H9 (cell line): ENCODE measurements around the gene IFNL2. TPM values are rescaled to one million over a fixed set of nuclear protein-coding genes. Genes with fewer than 3 reads are reported as not detected.

Source experiments
- DNase-seq: peaks from one replicate; pipeline ENCODE4 v3.0.0-alpha.2; 2017
- H2AFZ ChIP-seq: one replicate; pipeline ENCODE4 v1.6.1; 2013; ENCODE audit warnings: mild to moderate bottlenecking, low read length, control low read depth, moderate library complexity
- H2AK5ac ChIP-seq: 2 replicates; pipeline ENCODE4 v1.6.1; 2013; ENCODE audit warnings: low read length, control low read depth, mixed read lengths; ENCODE audit not compliant: insufficient read length
- H2BK120ac ChIP-seq: one replicate; pipeline ENCODE4 v1.6.1; 2013; ENCODE audit warnings: low read depth, mild to moderate bottlenecking, low read length, control low read depth, inconsistent platforms; ENCODE audit not compliant: poor library complexity, severe bottlenecking
- H2BK12ac ChIP-seq: 2 replicates; pipeline ENCODE4 v1.6.1; 2013; ENCODE audit warnings: low read length, control low read depth, mixed read lengths, low read depth; ENCODE audit not compliant: insufficient read length
- H2BK15ac ChIP-seq: 2 replicates; pipeline ENCODE4 v1.6.1; 2013; ENCODE audit warnings: low read depth, low read length, control low read depth
- H2BK20ac ChIP-seq: one replicate; pipeline ENCODE4 v1.6.1; 2013; ENCODE audit warnings: low read depth, mild to moderate bottlenecking, low read length, control low read depth, inconsistent platforms; ENCODE audit not compliant: poor library complexity, severe bottlenecking
- H2BK5ac ChIP-seq: 2 replicates; pipeline ENCODE4 v1.6.1; 2013; ENCODE audit warnings: low read length, control low read depth, mixed read lengths; ENCODE audit not compliant: insufficient read length
- H3K14ac ChIP-seq: 2 replicates; pipeline ENCODE4 v1.6.1; 2013; ENCODE audit warnings: low read length, control low read depth; ENCODE audit not compliant: insufficient read depth
- H3K18ac ChIP-seq: 2 replicates; pipeline ENCODE4 v1.6.1; 2013; ENCODE audit warnings: low read depth, mild to moderate bottlenecking, mixed read lengths, low read length, control low read depth; ENCODE audit not compliant: insufficient read length
- H3K23ac ChIP-seq: 2 replicates; pipeline ENCODE4 v1.6.1; 2013; ENCODE audit warnings: low read length, control low read depth, mixed read lengths, low read depth; ENCODE audit not compliant: insufficient read length
- H3K23me2 ChIP-seq: 2 replicates; pipeline ENCODE4 v1.6.1; 2013; ENCODE audit warnings: low read depth, mild to moderate bottlenecking, mixed read lengths, low read length, control low read depth; ENCODE audit not compliant: insufficient read length, poor library complexity, severe bottlenecking
- H3K27ac ChIP-seq: 2 replicates; pipeline ENCODE4 v1.5.1; 2013; ENCODE audit warnings: low read length, control low read depth, mixed read lengths, low read depth; ENCODE audit not compliant: insufficient read length
- H3K27me3 ChIP-seq: 2 replicates; pipeline ENCODE4 v1.6.1; 2013; ENCODE audit warnings: low read length, control low read depth, inconsistent platforms; ENCODE audit not compliant: insufficient read depth
- H3K4ac ChIP-seq: 2 replicates; pipeline ENCODE4 v1.6.1; 2013; ENCODE audit warnings: low read depth, mild to moderate bottlenecking, control low read depth, inconsistent platforms, low read length, moderate library complexity
- H3K4me1 ChIP-seq: 2 replicates; pipeline ENCODE4 v1.6.1; 2013; ENCODE audit warnings: low read length, control low read depth, inconsistent platforms; ENCODE audit not compliant: insufficient read depth
- H3K4me2 ChIP-seq: 2 replicates; pipeline ENCODE4 v1.6.1; 2013; ENCODE audit warnings: low read length, control low read depth, mixed read lengths; ENCODE audit not compliant: insufficient read length, insufficient read depth
- H3K56ac ChIP-seq: 2 replicates; pipeline ENCODE4 v1.6.1; 2013; ENCODE audit warnings: low read depth, mild to moderate bottlenecking, mixed read lengths, low read length, control low read depth; ENCODE audit not compliant: insufficient read length
- H3K79me1 ChIP-seq: 2 replicates; pipeline ENCODE4 v1.6.1; 2013; ENCODE audit warnings: low read depth, mild to moderate bottlenecking, moderate library complexity, low read length, control low read depth, inconsistent platforms; ENCODE audit not compliant: insufficient read depth, poor library complexity, severe bottlenecking
- H3K79me2 ChIP-seq: 2 replicates; pipeline ENCODE4 v1.6.1; 2013; ENCODE audit warnings: low read length, control low read depth, inconsistent platforms; ENCODE audit not compliant: insufficient read depth
- H3K9ac ChIP-seq: 2 replicates; pipeline ENCODE4 v1.6.1; 2013; ENCODE audit warnings: low read length, control low read depth, mixed read lengths; ENCODE audit not compliant: insufficient read length; ENCODE audit errors: extremely low read depth
- H3K9me3 ChIP-seq: one replicate; pipeline ENCODE4 v1.6.1; 2013; ENCODE audit warnings: low read depth, low read length, inconsistent platforms; ENCODE audit not compliant: control insufficient read depth
- H3T11ph ChIP-seq: one replicate; pipeline ENCODE4 v1.6.1; 2013; ENCODE audit warnings: mild to moderate bottlenecking, low read length, control low read depth, inconsistent platforms
- H4K20me1 ChIP-seq: one replicate; pipeline ENCODE4 v1.6.1; 2013; ENCODE audit not compliant: control insufficient read depth, insufficient read length, insufficient read depth
- H4K5ac ChIP-seq: 2 replicates; pipeline ENCODE4 v1.6.1; 2013; ENCODE audit warnings: low read depth, mild to moderate bottlenecking, mixed read lengths, low read length, control low read depth; ENCODE audit not compliant: insufficient read length
- H4K8ac ChIP-seq: replicated peaks from 2 replicates; pipeline ENCODE4 v1.6.1; 2013; ENCODE audit warnings: low read length, control low read depth, mixed read lengths, low read depth; ENCODE audit not compliant: insufficient read length
- H4K91ac ChIP-seq: 2 replicates; pipeline ENCODE4 v1.6.1; 2013; ENCODE audit warnings: low read depth, mild to moderate bottlenecking, moderate library complexity, mixed read lengths, low read length, control low read depth; ENCODE audit not compliant: insufficient read length
- H3K27ac Mint-ChIP-seq, 3 experiments: 2 replicates in 2 of 3; 3 replicates in 1 of 3; pipeline ENCODE4 v1.8.0; 2020 to 2021; ENCODE audit warnings: mixed read lengths in 3 of 3, mild to moderate bottlenecking in 1 of 3, moderate library complexity in 1 of 3
- H3K27me3 Mint-ChIP-seq: 2 replicates; pipeline ENCODE4 v1.8.0; 2021; ENCODE audit warnings: low read depth, mild to moderate bottlenecking, moderate library complexity, mixed read lengths
- H3K36me3 Mint-ChIP-seq, 3 experiments: 2 replicates in 2 of 3; 3 replicates in 1 of 3; pipeline ENCODE4 v1.8.0; 2020 to 2021; ENCODE audit warnings: low read depth in 3 of 3, mixed read lengths in 3 of 3; ENCODE audit not compliant: insufficient read depth in 1 of 3
- H3K4me1 Mint-ChIP-seq, 2 experiments: 2 replicates each; pipeline ENCODE4 v1.8.0; 2020; ENCODE audit warnings: mixed read lengths in 2 of 2
- H3K4me3 Mint-ChIP-seq, 2 experiments: 2 replicates in 1 of 2; 3 replicates in 1 of 2; pipeline ENCODE4 v1.8.0; 2020 to 2021; ENCODE audit warnings: mild to moderate bottlenecking in 2 of 2, mixed read lengths in 2 of 2, moderate library complexity in 1 of 2
- H3K9me3 Mint-ChIP-seq, 2 experiments: 2 replicates in 1 of 2; 3 replicates in 1 of 2; pipeline ENCODE4 v1.8.0; 2020; ENCODE audit warnings: mild to moderate bottlenecking in 2 of 2, mixed read lengths in 2 of 2, moderate library complexity in 1 of 2
- CTCF ChIP-seq: fragments of 200-600 bp; sonication (generic); conservative IDR thresholded peaks from 3 replicates; pipeline ENCODE4 v1.8.0; 2021; ENCODE audit warnings: antibody characterized with exemption, mild to moderate bottlenecking
- WGBS: extraction: QIAGEN DNeasy Blood & Tissue Kit; methylation state at CpG from one replicate; pipeline ENCODE4 v1.1.7; 2013; ENCODE audit warnings: missing lambda C conversion rate, low lambda C conversion rate, mixed read lengths; ENCODE audit not compliant: insufficient read length; ENCODE audit errors: extremely low coverage; 5-methylcytosine and 5-hydroxymethylcytosine counted together
- total RNA-seq: library from RNA; stranded (reverse); gene quantifications from 2 replicates; pipeline ENCODE4 v1.2.1, GENCODE V29; 2021

The IFNL2 gene
- total RNA-seq, 1 experiment from 2014 or later: not detected

DNA sequence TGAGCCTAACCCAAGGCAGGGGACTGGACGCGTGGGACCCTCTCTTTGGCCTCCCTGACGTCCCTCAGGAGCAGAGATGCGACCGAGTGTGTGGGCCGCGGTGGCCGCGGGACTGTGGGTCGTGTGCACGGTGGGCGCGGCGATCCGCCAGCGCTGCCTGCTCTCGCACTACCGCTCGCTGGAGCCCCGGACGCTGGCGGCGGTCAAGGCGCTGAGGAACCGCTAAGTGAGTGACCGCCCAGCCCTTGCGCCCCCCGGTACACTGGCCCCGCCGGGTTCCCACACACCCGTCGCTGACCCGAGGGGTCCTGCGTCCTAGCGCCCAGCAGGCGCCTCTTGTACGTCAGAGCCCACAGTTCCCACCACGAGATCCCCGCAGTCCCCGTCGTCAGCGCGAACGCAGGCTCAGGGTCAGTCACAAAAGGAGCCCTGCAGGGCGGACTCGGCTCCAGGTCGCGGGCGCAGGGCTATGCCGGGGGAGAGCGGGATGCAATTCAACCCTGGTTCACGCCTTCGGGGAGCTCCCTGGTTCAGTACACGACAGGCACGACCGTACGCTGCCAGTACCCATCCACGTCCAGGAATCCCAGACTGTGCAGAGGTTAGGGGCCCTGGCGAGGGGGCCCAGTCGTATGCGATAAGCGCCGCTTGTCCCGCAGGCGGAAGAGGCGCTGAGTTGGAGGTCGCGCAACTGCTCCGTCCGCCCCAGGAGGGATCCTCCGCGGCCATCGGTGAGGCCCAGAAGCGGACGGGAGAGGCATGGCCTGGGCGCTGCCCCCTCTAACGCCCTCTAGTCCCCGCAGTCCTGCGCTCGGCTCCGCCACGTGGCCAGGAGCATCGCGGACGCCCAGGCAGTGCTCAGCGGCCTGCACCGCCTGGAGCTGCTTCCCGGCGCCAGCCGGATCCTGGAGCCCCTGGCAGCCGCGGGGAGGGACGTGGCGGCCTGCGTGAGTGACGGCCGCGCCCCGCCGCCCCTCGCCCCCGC is 3.6 kb upstream of the IFNL2 start:
- 0 out of 3 replicates have a peak, but pooled peaks have one; percentile 19 for TF ChIP-seq CTCF
- Histone ChIP-seq H2BK120ac (no peak overlapping the region), H2BK15ac (no peak overlapping the region), H4K5ac (no peak overlapping the region), H3K4ac (no peak overlapping the region), H3K23ac (no peak overlapping the region), H3K18ac (no peak overlapping the region), H4K91ac (no peak overlapping the region), H2BK20ac (no peak overlapping the region), H4K8ac (no peak overlapping the region), H2AK5ac (no peak overlapping the region), H2BK12ac (no peak overlapping the region), H3K56ac (no peak overlapping the region), H3K27ac (no peak overlapping the region), H3K14ac (0 out of 2 replicates have a peak overlapping the region, but pooled peaks have one; percentile 37), H3K23me2 (peaks cover 5% of the 10 kb centered on the region), H3K9ac (no peak overlapping the region), H2BK5ac (no peak overlapping the region), H3K79me2 (no peaks in the 10 kb centered on the region), H2AFZ (no peak overlapping the region), H3K79me1 (no peaks in the 10 kb centered on the region), H3T11ph (no peak overlapping the region), H3K9me3 (no peaks in the 10 kb centered on the region), H3K4me2 (peak overlapping the region; percentile 31), H3K27me3 (peaks cover 36% of the 10 kb centered on the region), H3K4me1 (no peaks in the 10 kb centered on the region), H4K20me1 (no peaks in the 10 kb centered on the region)
- WGBS: no CpG with 5 or more reads among the region's 102 CpGs
- peaks cover 87% of the 10 kb centered on the region for H3K27me3 Mint-ChIP-seq
- peak overlapping the region; percentile 34 to 77 for H3K4me3 Mint-ChIP-seq
- H3K4me1 Mint-ChIP-seq: peaks cover 5 to 16% of the 10 kb centered on the region in 2 experiments
- H3K27ac Mint-ChIP-seq: no peak overlapping the region
- H3K36me3 Mint-ChIP-seq: no peaks in the 10 kb centered on the region; a peak in 1 of 7 replicates
- DNase-seq: peak; percentile 67
- H3K9me3 Mint-ChIP-seq: peaks cover 4 to 9% of the 10 kb centered on the region in 2 experiments; a peak in 3 of 5 replicates
